KMS-11 (cell line): ENCODE measurements around the gene ZBTB11.

Experiments
- H2AFZ ChIP-seq: fragments of 200-600 bp; sonication (generic); 2 replicates; pipeline ENCODE4 v1.6.1; 2016; ENCODE audit warnings: antibody characterized with exemption, mixed run types, low read depth
- H3K27ac ChIP-seq: fragments of 200-600 bp; sonication (generic); 2 replicates; pipeline ENCODE4 v1.6.1; 2016; ENCODE audit warnings: mild to moderate bottlenecking, mixed run types
- H3K27me3 ChIP-seq: fragments of 200-600 bp; sonication (generic); 2 replicates; pipeline ENCODE4 v1.6.1; 2017; ENCODE audit warnings: mild to moderate bottlenecking, low read depth, mixed run types, moderate library complexity; ENCODE audit not compliant: insufficient read depth
- H3K36me3 ChIP-seq: fragments of 200-600 bp; sonication (generic); 2 replicates; pipeline ENCODE4 v1.6.1; 2017; ENCODE audit warnings: mild to moderate bottlenecking, mixed run types; ENCODE audit not compliant: insufficient read depth
- H3K4me1 ChIP-seq: fragments of 200-600 bp; sonication (generic); 2 replicates; pipeline ENCODE4 v1.6.1; 2016; ENCODE audit warnings: mild to moderate bottlenecking, low read depth, mixed run types; ENCODE audit not compliant: poor library complexity, severe bottlenecking
- H3K4me2 ChIP-seq: fragments of 200-600 bp; sonication (generic); 2 replicates; pipeline ENCODE4 v1.7.0; 2016; ENCODE audit warnings: mild to moderate bottlenecking, mixed run types
- H3K4me3 ChIP-seq: fragments of 200-600 bp; sonication (generic); IDR thresholded peaks from 2 replicates; pipeline ENCODE4 v1.6.1; 2017; ENCODE audit warnings: low read depth, low read length, mixed read lengths; ENCODE audit not compliant: insufficient read depth
- H3K79me2 ChIP-seq: fragments of 200-600 bp; sonication (generic); 2 replicates; pipeline ENCODE4 v1.6.1; 2016; ENCODE audit warnings: low read depth, mixed run types; ENCODE audit not compliant: insufficient read depth
- H3K9ac ChIP-seq: fragments of 200-600 bp; sonication (generic); 2 replicates; pipeline ENCODE4 v1.6.1; 2016; ENCODE audit warnings: mild to moderate bottlenecking, mixed run types
- H4K20me1 ChIP-seq: fragments of 200-600 bp; sonication (generic); 2 replicates; pipeline ENCODE4 v1.6.1; 2016; ENCODE audit warnings: mild to moderate bottlenecking, mixed run types; ENCODE audit not compliant: insufficient read depth
- TF ChIP-seq, protein P1 (sequence below): fragments of 200-600 bp; sonication (generic); conservative IDR thresholded peaks from 2 replicates; pipeline ENCODE4 v1.6.1; 2017; ENCODE audit warnings: low read depth, mild to moderate bottlenecking, antibody characterized with exemption, low read length, moderate library complexity, mixed read lengths

Gene ZBTB11

DNA sequence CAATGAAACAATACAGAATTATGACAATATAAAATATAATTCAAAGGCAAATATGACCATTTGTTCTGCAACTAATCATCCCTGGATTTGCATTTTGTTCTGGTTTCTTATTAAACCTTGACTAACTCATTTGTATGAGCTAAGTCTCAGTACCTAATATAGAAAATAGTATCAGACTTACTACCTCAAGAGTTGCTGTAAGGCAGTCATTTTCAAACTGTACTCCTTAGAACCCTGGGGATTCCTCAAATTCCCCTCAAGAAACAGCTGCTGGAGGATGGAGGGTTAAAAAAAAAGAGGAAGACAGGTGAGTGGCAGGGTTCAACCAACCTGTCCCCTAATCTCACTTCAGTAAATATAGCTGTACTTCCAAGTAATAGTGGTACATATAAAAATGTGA is 11.1 kb downstream of the ZBTB11 start:
- Histone ChIP-seq H3K36me3 (no peaks in the 10 kb centered on the region), H3K9ac (no peak overlapping the region), H2AFZ (no peak overlapping the region), H3K4me3 (no peak overlapping the region), H3K4me2 (no peak overlapping the region), H4K20me1 (no peaks in the 10 kb centered on the region), H3K27me3 (no peaks in the 10 kb centered on the region), H3K79me2 (no peaks in the 10 kb centered on the region; the same call in 1 of the 2 replicates), H3K27ac (no peak overlapping the region), H3K4me1 (no peaks in the 10 kb centered on the region)
- TF ChIP-seq, protein P1, sequence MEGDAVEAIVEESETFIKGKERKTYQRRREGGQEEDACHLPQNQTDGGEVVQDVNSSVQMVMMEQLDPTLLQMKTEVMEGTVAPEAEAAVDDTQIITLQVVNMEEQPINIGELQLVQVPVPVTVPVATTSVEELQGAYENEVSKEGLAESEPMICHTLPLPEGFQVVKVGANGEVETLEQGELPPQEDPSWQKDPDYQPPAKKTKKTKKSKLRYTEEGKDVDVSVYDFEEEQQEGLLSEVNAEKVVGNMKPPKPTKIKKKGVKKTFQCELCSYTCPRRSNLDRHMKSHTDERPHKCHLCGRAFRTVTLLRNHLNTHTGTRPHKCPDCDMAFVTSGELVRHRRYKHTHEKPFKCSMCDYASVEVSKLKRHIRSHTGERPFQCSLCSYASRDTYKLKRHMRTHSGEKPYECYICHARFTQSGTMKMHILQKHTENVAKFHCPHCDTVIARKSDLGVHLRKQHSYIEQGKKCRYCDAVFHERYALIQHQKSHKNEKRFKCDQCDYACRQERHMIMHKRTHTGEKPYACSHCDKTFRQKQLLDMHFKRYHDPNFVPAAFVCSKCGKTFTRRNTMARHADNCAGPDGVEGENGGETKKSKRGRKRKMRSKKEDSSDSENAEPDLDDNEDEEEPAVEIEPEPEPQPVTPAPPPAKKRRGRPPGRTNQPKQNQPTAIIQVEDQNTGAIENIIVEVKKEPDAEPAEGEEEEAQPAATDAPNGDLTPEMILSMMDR: no peak

DNA sequence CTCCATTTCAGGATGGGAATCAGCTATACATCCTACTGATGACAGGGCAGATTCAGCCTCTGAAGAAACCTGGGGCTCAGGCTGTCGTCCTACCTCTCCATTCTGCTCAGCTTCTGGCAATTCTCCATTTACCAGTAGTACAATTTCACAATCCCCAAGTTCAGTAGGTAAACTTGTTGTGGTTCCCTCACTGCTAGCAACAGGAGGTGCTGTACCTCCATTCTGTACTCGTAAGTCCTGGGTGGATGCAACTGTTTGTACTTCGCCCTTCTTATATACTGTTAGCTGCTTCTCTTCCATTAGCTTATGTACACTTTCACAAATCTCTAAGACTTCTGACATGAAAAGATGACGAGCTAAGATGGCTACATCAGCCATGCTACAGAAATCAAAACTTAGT is 11.6 kb downstream of the ZBTB11 start:
- H2AFZ ChIP-seq: no peak overlapping the region
- no peaks in the 10 kb centered on the region for H3K27me3 ChIP-seq
- no peak overlapping the region for H3K4me2 ChIP-seq
- no peaks in the 10 kb centered on the region for H4K20me1 ChIP-seq
- no peaks in the 10 kb centered on the region for H3K4me1 ChIP-seq
- H3K9ac ChIP-seq: no peak overlapping the region
- H3K36me3 ChIP-seq: no peaks in the 10 kb centered on the region
- no peak overlapping the region for H3K4me3 ChIP-seq
- TF ChIP-seq, protein P1: no peak
- H3K79me2 ChIP-seq: no peaks in the 10 kb centered on the region; the same call in 1 of the 2 replicates
- H3K27ac ChIP-seq: no peak overlapping the region

DNA sequence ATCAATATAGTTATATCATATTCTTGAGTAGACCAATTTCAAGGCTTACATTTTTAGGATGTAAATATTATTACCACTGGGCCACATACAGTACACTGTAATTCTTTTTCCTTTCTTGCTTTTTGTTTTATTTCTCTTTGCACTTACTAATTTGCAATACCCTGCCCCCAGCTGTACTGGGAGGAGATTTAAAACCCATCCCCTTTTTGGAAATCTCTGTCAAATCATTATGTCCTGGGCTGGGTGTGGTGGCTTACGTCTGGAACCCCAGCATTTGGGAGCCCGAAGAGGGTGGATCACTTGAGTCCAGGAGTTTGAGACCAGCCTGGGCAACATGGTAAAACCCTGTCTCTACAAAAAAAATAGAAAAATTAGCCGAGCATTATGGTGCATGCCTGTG is 16.2 kb downstream of the ZBTB11 start:
- Histone ChIP-seq H3K9ac (no peak overlapping the region), H3K4me1 (no peaks in the 10 kb centered on the region), H3K27ac (no peak overlapping the region), H4K20me1 (no peaks in the 10 kb centered on the region), H3K79me2 (no peaks in the 10 kb centered on the region), H3K4me3 (no peak overlapping the region), H3K27me3 (no peaks in the 10 kb centered on the region), H3K4me2 (no peak overlapping the region), H3K36me3 (peaks cover 6% of the 10 kb centered on the region; the same call in 1 of the 2 replicates), H2AFZ (no peak overlapping the region)
- TF ChIP-seq, protein P1: no peak

DNA sequence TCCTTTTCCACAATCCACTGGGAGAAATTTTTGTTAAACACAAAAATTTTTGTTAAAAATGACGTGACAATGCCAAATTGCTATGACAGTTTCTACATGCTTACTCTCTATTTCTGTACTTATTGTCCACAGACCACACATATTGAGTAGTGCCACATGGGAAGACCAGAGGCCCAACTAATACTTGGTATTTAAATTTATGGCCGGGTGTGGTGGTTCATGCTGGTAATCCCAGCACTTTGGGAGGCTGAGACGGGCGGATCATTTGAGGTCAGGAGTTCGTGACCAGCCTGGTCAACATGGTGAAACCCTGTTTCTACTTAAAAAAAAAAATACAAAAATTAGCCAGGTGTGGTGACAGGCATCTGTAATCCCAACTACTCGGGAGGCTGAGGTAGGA is 20.3 kb downstream of the ZBTB11 start:
- no peak overlapping the region for H3K4me3 ChIP-seq
- peaks cover 6% of the 10 kb centered on the region; the same call in 1 of the 2 replicates for H3K36me3 ChIP-seq
- no peaks in the 10 kb centered on the region for H4K20me1 ChIP-seq
- H3K4me1 ChIP-seq: no peaks in the 10 kb centered on the region
- no peaks in the 10 kb centered on the region for H3K27me3 ChIP-seq
- no peaks in the 10 kb centered on the region for H3K79me2 ChIP-seq
- H3K4me2 ChIP-seq: no peak overlapping the region
- TF ChIP-seq, protein P1: no peak
- no peak overlapping the region for H3K9ac ChIP-seq
- no peak overlapping the region for H2AFZ ChIP-seq
- no peak overlapping the region for H3K27ac ChIP-seq
